Sigmoid colon (tissue), 4 donors: Measurements from ENCODE around the gene C1QTNF1.

Experiments
- EP300 ChIP-seq, 4 donors: sonication (generic); formaldehyde crosslinking; IDR thresholded peaks; one replicate each; pipeline ENCODE4 v1.6.1; 2017; ENCODE audit warnings: antibody characterized with exemption in 4 of 4
- POLR2AphosphoS5 ChIP-seq, 4 donors: sonication (generic); formaldehyde crosslinking; IDR thresholded peaks; one replicate each; pipeline ENCODE4 v1.6.1; 2017; ENCODE audit warnings: antibody characterized with exemption in 4 of 4

DNA sequence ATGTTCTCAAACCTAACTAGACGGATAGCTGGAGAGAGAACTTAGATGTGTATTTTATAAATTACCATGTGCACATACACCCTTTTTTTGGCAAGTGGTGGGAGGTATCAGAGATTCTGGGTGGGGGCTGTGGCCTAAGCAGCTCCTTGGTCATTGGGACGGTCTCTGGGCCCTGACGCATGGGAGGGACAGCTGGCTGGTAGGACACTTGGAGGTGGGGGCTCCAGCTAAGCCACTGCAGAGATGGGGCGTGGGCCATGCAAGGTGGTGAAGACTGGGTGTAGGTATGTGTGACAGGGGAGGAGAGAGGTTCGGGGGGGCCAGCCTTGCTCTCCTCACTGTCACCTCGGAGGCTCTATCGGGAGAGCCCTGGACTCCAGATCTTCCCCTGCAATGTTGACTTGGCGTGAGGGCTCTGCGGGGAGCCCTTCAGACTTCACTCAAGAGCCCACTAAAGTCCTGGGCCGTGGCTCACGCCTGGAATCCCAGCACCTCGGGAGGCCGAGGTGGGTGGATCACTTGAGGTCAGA lies 17.1 kb downstream of the C1QTNF1 start:
- TF ChIP-seq POLR2AphosphoS5 (IDR thresholded peaks at IDR 0.05) = no peak
- TF ChIP-seq EP300 (IDR thresholded peaks at IDR 0.05) = no peak
